Measurements from ENCODE around the gene FARSA.

DNA sequence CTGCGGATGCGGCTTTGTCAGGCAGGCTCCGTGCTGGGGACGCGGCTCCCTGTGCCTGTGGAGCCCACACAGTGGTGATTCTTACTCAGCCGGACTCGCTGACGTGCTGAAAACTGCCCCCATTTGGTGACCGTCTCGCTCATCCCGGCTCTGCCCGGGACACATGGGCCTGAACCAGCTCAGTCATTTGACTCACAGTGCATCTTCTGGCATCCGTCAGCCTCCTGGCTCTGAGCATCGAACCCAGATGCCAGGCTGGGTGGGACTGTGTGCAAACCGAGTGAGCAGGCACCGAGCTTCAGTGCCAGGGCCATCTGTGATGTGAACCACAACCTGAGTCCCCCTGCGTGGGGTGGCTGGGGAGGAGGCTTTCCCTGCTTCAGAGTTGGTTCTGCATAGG, 37.1 kb downstream of the FARSA start:
- TF ChIP-seq, protein P1, sequence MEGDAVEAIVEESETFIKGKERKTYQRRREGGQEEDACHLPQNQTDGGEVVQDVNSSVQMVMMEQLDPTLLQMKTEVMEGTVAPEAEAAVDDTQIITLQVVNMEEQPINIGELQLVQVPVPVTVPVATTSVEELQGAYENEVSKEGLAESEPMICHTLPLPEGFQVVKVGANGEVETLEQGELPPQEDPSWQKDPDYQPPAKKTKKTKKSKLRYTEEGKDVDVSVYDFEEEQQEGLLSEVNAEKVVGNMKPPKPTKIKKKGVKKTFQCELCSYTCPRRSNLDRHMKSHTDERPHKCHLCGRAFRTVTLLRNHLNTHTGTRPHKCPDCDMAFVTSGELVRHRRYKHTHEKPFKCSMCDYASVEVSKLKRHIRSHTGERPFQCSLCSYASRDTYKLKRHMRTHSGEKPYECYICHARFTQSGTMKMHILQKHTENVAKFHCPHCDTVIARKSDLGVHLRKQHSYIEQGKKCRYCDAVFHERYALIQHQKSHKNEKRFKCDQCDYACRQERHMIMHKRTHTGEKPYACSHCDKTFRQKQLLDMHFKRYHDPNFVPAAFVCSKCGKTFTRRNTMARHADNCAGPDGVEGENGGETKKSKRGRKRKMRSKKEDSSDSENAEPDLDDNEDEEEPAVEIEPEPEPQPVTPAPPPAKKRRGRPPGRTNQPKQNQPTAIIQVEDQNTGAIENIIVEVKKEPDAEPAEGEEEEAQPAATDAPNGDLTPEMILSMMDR (IDR thresholded peaks at IDR 0.05 in 2 of 3, conservative IDR thresholded peaks at IDR 0.05 in 1 of 3; ENCODE audit: control insufficient read depth in 2 of 3, extremely low read depth in 1 of 3, insufficient read depth in 1 of 3, low read depth in 3 of 3, low read length in 3 of 3): no peak
- TF ChIP-seq EZH2 (IDR thresholded peaks at IDR 0.05; ENCODE audit: borderline replicate concordance, control insufficient read depth, low read depth, low read length): no peak
- TF ChIP-seq, protein P2, sequence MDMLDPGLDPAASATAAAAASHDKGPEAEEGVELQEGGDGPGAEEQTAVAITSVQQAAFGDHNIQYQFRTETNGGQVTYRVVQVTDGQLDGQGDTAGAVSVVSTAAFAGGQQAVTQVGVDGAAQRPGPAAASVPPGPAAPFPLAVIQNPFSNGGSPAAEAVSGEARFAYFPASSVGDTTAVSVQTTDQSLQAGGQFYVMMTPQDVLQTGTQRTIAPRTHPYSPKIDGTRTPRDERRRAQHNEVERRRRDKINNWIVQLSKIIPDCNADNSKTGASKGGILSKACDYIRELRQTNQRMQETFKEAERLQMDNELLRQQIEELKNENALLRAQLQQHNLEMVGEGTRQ (IDR thresholded peaks at IDR 0.05; ENCODE audit: borderline replicate concordance, low read depth, low read length): no peak
- no peak for TF ChIP-seq NFYB (IDR thresholded peaks at IDR 0.05; ENCODE audit: insufficient read depth, low read depth, low read length)

Measured in GM12878 (cell line).